ENCODE data around the gene MTRR.

DNA sequence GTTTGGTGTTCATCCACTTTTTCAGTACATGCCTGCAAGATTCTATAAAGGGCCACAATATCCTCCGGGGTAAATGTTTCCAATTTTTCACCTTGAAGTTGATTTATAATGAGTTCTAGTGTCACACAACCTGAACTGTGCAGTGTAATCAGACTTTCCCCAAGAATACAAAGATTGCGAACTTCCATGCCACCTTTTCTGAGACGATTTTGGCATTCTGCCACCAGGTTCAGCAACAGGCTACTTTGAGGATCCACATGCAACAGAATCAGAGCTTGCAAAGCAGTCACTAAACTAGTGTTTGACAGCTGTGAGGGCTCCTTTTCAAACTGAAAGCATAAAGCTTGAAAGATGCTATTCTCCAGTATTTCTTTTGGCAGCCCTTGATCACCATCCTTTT lies 1.7 kb upstream of the MTRR start:
- TF ChIP-seq POLR2A (IDR thresholded peaks at IDR 0.05) = no peak
- TF ChIP-seq, protein P1, sequence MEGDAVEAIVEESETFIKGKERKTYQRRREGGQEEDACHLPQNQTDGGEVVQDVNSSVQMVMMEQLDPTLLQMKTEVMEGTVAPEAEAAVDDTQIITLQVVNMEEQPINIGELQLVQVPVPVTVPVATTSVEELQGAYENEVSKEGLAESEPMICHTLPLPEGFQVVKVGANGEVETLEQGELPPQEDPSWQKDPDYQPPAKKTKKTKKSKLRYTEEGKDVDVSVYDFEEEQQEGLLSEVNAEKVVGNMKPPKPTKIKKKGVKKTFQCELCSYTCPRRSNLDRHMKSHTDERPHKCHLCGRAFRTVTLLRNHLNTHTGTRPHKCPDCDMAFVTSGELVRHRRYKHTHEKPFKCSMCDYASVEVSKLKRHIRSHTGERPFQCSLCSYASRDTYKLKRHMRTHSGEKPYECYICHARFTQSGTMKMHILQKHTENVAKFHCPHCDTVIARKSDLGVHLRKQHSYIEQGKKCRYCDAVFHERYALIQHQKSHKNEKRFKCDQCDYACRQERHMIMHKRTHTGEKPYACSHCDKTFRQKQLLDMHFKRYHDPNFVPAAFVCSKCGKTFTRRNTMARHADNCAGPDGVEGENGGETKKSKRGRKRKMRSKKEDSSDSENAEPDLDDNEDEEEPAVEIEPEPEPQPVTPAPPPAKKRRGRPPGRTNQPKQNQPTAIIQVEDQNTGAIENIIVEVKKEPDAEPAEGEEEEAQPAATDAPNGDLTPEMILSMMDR (IDR thresholded peaks at IDR 0.05 in 8 of 11, conservative IDR thresholded peaks at IDR 0.05 in 3 of 11) = no peak

All from spleen (tissue), 7 donors.